CD4-positive, alpha-beta memory T cell (primary cell): ENCODE measurements around the gene IGFBP1. TPM values are rescaled to one million over a fixed set of nuclear protein-coding genes. Genes with fewer than 3 reads are reported as not detected.

ENCODE experiments used
- CTCF ChIA-PET: fragments of 350-600 bp; sonication (Branson Sonifier 250); formaldehyde crosslinking; loops from one replicate; lab custom pipeline; 2021; ENCODE audit warnings: inconsistent platforms; ENCODE audit not compliant: partially characterized antibody; lab: Charles Lee
- POLR2A ChIA-PET: fragments of 350-600 bp; sonication (Branson Sonifier 250); formaldehyde crosslinking; loops from one replicate; lab custom pipeline; 2021; ENCODE audit not compliant: partially characterized antibody; lab: Charles Lee
- DNase-seq, 5 donors: peaks; one replicate each; pipeline versions ENCODE4 v3.0.0 to v3.0.0-alpha.2; 2020 to 2022; ENCODE audit warnings: mixed read lengths in 1 of 5
- H3K27ac ChIP-seq: one replicate; pipeline ENCODE4 v1.7.0; 2013; ENCODE audit warnings: low read depth, low read length
- H3K27me3 ChIP-seq: 2 replicates; pipeline ENCODE4 v1.7.0; 2013; ENCODE audit warnings: mild to moderate bottlenecking, low read length, moderate library complexity; ENCODE audit not compliant: insufficient read depth
- H3K36me3 ChIP-seq: 2 replicates; pipeline ENCODE4 v1.7.0; 2013; ENCODE audit warnings: mild to moderate bottlenecking, low read length, moderate library complexity; ENCODE audit not compliant: insufficient read depth
- H3K4me1 ChIP-seq: 2 replicates; pipeline ENCODE4 v1.7.0; 2013; ENCODE audit warnings: mild to moderate bottlenecking, low read length, moderate library complexity; ENCODE audit not compliant: insufficient read depth
- H3K4me3 ChIP-seq, 2 donors: one replicate each; pipeline ENCODE4 v1.7.0; 2013; ENCODE audit warnings: low read length in 2 of 2, mild to moderate bottlenecking in 1 of 2
- H3K9me3 ChIP-seq, 2 donors: one replicate each; pipeline ENCODE4 v1.7.0; 2013; ENCODE audit warnings: low read length in 2 of 2, control low read depth in 1 of 2; ENCODE audit not compliant: control insufficient read depth in 1 of 2
- H3K27ac Mint-ChIP-seq, 7 donors: one replicate each; pipeline ENCODE4 v1.8.0; 2020 to 2021; ENCODE audit warnings: mixed read lengths in 7 of 7, mild to moderate bottlenecking in 6 of 7, inconsistent platforms in 3 of 7, moderate library complexity in 3 of 7
- H3K27me3 Mint-ChIP-seq, 2 donors: one replicate each; pipeline ENCODE4 v1.8.0; 2020 to 2021; ENCODE audit warnings: mixed read lengths in 2 of 2
- H3K36me3 Mint-ChIP-seq, 2 donors: one replicate each; pipeline ENCODE4 v1.8.0; 2020 to 2021; ENCODE audit warnings: mixed read lengths in 2 of 2, inconsistent platforms in 1 of 2, mild to moderate bottlenecking in 1 of 2
- H3K4me1 Mint-ChIP-seq, 4 donors: one replicate each; pipeline ENCODE4 v1.8.0; 2020 to 2021; ENCODE audit warnings: mixed read lengths in 4 of 4, mild to moderate bottlenecking in 1 of 4
- H3K4me3 Mint-ChIP-seq, 8 donors: one replicate each; pipeline ENCODE4 v1.8.0; 2020 to 2021; ENCODE audit warnings: mixed read lengths in 8 of 8, mild to moderate bottlenecking in 7 of 8, moderate library complexity in 6 of 8, inconsistent platforms in 3 of 8
- H3K9me3 Mint-ChIP-seq, 8 donors: one replicate each; pipeline ENCODE4 v1.8.0; 2020 to 2021; ENCODE audit warnings: mixed read lengths in 8 of 8, mild to moderate bottlenecking in 5 of 8, inconsistent platforms in 3 of 8, moderate library complexity in 1 of 8
- intact Hi-C: fragments of 100-400 bp; cut with micrococcal nuclease; formaldehyde crosslinking; loops from one replicate; pipeline ENCODE4 v1.15.1; 2023
- polyA plus RNA-seq, 2 donors: library from polyadenylated mRNA; unstranded; fragments of 300-500 nt; fragmentation: Illumina TruSeq; gene quantifications; one replicate each; pipeline ENCODE4 v1.2.3, GENCODE V29; 2021
- total RNA-seq, 2 experiments: library from RNA; stranded (reverse); gene quantifications; one replicate each; pipeline ENCODE4 v1.2.3, GENCODE V29; 2021

The IGFBP1 gene
- total and polyA plus RNA-seq, 4 experiments from 2014 or later: not detected

DNA sequence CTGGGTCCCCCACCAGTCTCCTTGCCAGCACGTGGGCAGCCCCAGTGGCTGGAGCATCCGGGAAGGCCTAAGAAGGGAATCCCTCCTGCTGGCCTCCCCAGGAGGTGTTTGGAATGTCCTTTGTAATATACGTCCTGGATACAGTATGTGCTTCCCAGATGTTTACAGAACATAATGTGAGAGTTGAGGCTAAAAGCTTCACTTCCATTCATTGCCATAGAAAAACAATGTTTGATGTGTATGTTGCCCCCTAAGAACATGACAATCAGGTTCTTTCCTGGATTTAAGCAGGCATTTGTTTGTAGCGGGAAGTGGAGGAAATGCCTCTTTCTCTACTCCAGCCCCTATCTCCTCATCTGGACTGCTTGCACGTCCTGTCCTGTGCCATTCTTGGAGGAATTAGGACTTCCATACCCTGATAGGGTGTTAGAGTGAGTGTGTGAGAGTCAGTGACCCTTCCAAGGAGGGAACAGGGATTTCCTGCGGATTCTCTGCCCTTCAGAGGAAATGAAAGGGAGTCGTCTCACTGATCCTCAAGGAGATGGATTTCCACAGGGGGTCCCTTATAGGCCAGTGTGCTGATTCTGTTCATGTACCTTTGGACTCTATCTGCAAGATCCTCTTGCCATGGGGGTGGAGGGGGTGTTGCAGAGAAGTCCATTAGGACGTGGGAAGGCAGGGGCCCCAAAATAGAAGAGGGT lies 1.2 kb downstream of the IGFBP1 start:
- Mint-ChIP-seq H3K9me3 (no peaks in the 10 kb centered on the region), H3K27ac (no peak overlapping the region), H3K36me3 (no peaks in the 10 kb centered on the region), H3K4me1 (peaks cover 0 to 6% (median 1%) of the 10 kb centered on the region in 4 donors), H3K4me3 (no peak overlapping the region), H3K27me3 (peaks cover 26 to 56% of the 10 kb centered on the region in 2 donors)
- H3K9me3 ChIP-seq: no peaks in the 10 kb centered on the region
- no peaks in the 10 kb centered on the region for H3K4me1 ChIP-seq
- H3K27me3 ChIP-seq: no peaks in the 10 kb centered on the region
- CTCF ChIA-PET: interaction anchor here (1.1 to 1.8 kb wide), 4 partner anchors 11 to 33 kb away, joined by 3 to 7 read pairs (median 3); no protein-coding TSS in a partner anchor
- POLR2A ChIA-PET: no interaction called here
- H3K4me3 ChIP-seq: no peak overlapping the region
- DNase-seq: no peak
- intact Hi-C loops: loop anchor here (5.0 kb wide), 1 partner anchor 1928 kb away; no protein-coding TSS in a partner anchor
- H3K27ac ChIP-seq: no peak overlapping the region
- H3K36me3 ChIP-seq: no peaks in the 10 kb centered on the region

DNA sequence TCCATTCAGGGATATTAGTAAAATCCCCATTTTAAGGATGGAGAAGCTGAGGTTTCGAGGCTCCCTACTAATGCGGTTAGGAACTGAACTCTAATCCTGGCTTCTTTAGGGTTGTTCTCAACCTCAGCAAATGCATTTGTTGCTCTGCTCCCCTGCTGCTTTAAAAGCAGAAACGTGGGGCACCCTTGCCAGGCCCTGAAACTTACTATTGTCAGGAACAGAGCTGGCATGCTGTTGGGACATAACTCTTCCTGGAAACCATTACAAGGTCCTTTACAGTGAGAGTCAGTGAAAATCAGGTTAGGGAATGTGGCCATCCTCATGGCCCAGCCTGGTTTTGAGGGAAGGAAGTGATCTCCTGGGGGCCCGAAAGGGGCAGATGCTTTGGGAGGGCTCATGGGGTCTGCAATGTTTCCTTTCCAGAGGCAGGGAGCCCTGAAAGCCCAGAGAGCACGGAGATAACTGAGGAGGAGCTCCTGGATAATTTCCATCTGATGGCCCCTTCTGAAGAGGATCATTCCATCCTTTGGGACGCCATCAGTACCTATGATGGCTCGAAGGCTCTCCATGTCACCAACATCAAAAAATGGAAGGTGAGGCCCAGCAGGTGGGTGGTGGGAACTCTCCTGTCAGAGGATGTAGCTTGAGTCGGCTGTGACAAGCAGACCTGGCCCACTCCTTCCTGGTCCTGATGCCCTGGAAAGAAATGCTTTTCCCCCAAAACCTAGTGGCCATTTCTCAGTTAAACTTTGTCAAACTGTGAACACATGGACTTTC lies 2.0 kb downstream of the IGFBP1 start:
- intact Hi-C loops: loop anchor here (5.0 kb wide), 1 partner anchor 1927 kb away; no protein-coding TSS in a partner anchor
- CTCF ChIA-PET: interaction anchor here (1.0 to 1.8 kb wide), 9 partner anchors 8 to 1368 kb away, joined by 3 to 7 read pairs (median 3); no protein-coding TSS in a partner anchor

DNA sequence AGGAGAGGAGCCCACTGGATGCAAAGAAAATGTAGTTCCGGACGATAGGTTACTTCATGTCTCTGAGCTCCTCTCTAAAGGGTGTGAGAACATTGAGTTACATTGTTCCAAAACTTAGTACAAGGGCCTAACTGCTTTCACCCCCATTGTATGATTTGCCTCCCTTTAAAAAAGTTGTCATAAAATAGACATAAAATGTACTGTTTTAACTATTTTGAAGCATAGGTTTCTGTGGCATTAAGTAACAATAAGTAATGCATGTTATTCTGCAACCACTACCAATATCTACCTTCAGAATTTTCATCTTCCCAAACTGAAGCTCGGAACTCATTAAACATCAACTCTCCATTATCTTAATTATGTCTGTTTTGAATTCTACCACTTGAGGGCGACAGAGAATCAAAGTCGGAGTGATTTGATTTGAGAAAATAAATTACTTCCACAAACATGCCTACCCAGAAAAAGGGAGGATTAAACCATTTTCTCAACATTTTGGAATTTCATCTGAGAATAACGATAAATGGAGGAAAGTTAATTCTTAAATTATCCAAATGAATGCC lies 2.7 kb downstream of the IGFBP1 start:
- ChIA-PET POLR2A (no interaction called here), CTCF (interaction anchor here (1.0 to 1.8 kb wide), 8 partner anchors 9 to 1367 kb away, joined by 3 to 7 read pairs (median 3); no protein-coding TSS in a partner anchor)
- intact Hi-C loops: loop anchor here (5.0 kb wide), 1 partner anchor 1926 kb away; no protein-coding TSS in a partner anchor
- no peaks in the 10 kb centered on the region for H3K27me3 ChIP-seq
- Mint-ChIP-seq H3K27ac (no peak overlapping the region), H3K27me3 (peaks cover 25 to 54% of the 10 kb centered on the region in 2 donors), H3K4me1 (peaks cover 0 to 6% (median 1%) of the 10 kb centered on the region in 4 donors), H3K4me3 (no peak overlapping the region), H3K36me3 (no peaks in the 10 kb centered on the region), H3K9me3 (no peaks in the 10 kb centered on the region)
- H3K4me1 ChIP-seq: no peaks in the 10 kb centered on the region
- no peak overlapping the region for H3K4me3 ChIP-seq
- H3K9me3 ChIP-seq: no peaks in the 10 kb centered on the region
- H3K36me3 ChIP-seq: no peaks in the 10 kb centered on the region
- H3K27ac ChIP-seq: no peak overlapping the region
- DNase-seq: peak in 3 of 5 donors; percentile 6 to 16 (median 13)

More for the DNA sequence above, 2.0 kb downstream of the IGFBP1 start:
- H3K4me3 Mint-ChIP-seq: no peak overlapping the region
- peaks cover 0 to 6% (median 1%) of the 10 kb centered on the region in 4 donors for H3K4me1 Mint-ChIP-seq
- H3K27ac Mint-ChIP-seq: no peak overlapping the region
- POLR2A ChIA-PET: no interaction called here
- Histone ChIP-seq H3K27ac (no peak overlapping the region), H3K4me1 (no peaks in the 10 kb centered on the region), H3K4me3 (no peak overlapping the region), H3K36me3 (no peaks in the 10 kb centered on the region), H3K27me3 (no peaks in the 10 kb centered on the region), H3K9me3 (no peaks in the 10 kb centered on the region)
- H3K9me3 Mint-ChIP-seq: no peaks in the 10 kb centered on the region
- DNase-seq: no peak
- H3K36me3 Mint-ChIP-seq: no peaks in the 10 kb centered on the region
- peaks cover 24 to 56% of the 10 kb centered on the region in 2 donors for H3K27me3 Mint-ChIP-seq

DNA sequence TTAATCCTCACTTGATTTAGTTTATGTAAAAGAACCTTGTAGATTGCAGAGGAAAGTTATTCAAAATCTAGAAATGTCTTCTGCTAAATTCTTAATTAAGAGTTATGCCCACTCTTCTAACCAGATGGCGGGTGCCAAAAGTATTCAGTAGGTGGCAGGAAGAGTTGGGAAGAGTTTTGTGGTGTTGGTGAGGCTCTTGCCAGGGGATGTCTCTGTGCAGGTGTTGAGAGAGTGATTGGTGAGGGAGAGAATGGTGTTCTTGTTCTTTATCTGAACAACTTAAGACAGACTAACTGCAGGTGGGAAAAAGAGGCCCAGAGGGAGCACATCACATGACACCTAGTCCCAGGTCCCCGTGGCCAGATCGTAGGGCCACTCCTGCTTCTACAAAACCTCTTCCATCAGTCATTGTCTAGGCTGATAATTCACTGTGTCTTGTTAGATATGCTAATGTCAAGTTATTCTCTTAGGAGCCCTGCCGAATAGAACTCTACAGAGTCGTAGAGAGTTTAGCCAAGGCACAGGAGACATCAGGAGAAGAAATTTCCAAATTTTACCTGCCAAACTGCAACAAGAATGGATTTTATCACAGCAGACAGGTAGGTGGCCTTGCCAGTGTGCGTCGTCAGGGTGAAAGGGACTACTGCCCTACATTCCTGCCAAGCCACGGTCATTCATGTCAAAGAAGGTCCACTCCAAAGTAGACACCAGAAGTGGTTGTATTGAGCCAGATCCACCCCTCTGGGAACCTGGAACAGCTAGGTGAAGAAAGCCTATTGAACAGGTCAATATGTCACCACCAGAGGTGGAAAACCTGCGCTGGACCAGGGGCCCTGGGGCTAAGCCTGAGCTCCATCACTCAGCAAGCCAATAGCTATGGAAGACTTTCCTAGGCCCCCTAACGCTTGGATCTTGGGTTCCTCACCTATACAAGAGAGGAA lies 3.4 kb downstream of the IGFBP1 start:
- Mint-ChIP-seq H3K27me3 (peaks cover 29 to 52% of the 10 kb centered on the region in 2 donors), H3K4me1 (peaks cover 0 to 6% (median 1%) of the 10 kb centered on the region in 4 donors), H3K36me3 (no peaks in the 10 kb centered on the region), H3K4me3 (no peak overlapping the region), H3K27ac (no peak overlapping the region), H3K9me3 (no peaks in the 10 kb centered on the region)
- H3K4me3 ChIP-seq: no peak overlapping the region
- intact Hi-C loops: loop anchor here (5.0 kb wide), 1 partner anchor 1926 kb away; no protein-coding TSS in a partner anchor
- no peaks in the 10 kb centered on the region for H3K9me3 ChIP-seq
- ChIA-PET CTCF (interaction anchor here (0.9 to 3.4 kb wide), 4 partner anchors 9 to 1366 kb away, joined by 3 to 9 read pairs (median 3); no protein-coding TSS in a partner anchor), POLR2A (no interaction called here)
- no peaks in the 10 kb centered on the region for H3K27me3 ChIP-seq
- H3K36me3 ChIP-seq: no peaks in the 10 kb centered on the region
- H3K27ac ChIP-seq: no peak overlapping the region
- DNase-seq: no peak
- H3K4me1 ChIP-seq: no peaks in the 10 kb centered on the region

DNA sequence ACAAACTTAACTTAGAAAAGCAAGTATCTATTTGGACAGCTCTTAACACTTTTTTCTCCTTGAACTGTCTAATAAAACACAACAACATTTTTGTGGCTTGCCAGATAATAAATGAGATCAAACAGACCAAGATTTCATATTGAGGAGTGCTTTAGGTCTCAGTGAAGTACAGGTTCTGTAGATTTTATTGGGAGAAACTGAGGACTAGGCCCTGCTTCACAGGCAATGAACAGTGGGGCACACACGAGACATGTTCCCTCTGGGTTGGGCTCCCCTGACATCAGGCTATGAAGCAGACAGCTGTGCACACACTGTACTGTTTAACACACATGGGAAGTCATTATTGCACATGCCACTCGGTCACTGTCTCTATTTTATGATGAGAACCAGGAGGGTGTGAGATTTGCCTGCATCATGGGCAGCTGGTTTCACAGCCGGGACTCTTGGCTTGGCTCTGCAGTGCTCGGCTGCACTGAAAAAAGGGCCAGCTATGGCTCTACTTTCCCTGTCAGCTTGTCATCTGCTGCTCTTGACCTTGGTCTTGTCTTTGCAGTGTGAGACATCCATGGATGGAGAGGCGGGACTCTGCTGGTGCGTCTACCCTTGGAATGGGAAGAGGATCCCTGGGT lies 4.2 kb downstream of the IGFBP1 start:
- H3K9me3 ChIP-seq: no peaks in the 10 kb centered on the region
- intact Hi-C loops: loop anchor here (5.0 kb wide), 1 partner anchor 1925 kb away; no protein-coding TSS in a partner anchor
- H3K27me3 Mint-ChIP-seq: peaks cover 31 to 48% of the 10 kb centered on the region in 2 donors
- H3K36me3 Mint-ChIP-seq: no peaks in the 10 kb centered on the region
- ChIA-PET POLR2A (no interaction called here), CTCF (interaction anchor here (0.9 to 3.4 kb wide), 4 partner anchors 10 to 1195 kb away, joined by 3 to 9 read pairs (median 3); no protein-coding TSS in a partner anchor)
- no peak for DNase-seq
- no peak overlapping the region for H3K27ac Mint-ChIP-seq
- no peak overlapping the region for H3K4me3 Mint-ChIP-seq
- H3K9me3 Mint-ChIP-seq: no peaks in the 10 kb centered on the region
- peaks cover 0 to 6% (median 1%) of the 10 kb centered on the region in 4 donors for H3K4me1 Mint-ChIP-seq
- H3K4me3 ChIP-seq: no peak overlapping the region
- no peaks in the 10 kb centered on the region for H3K36me3 ChIP-seq
- H3K4me1 ChIP-seq: no peaks in the 10 kb centered on the region
- H3K27ac ChIP-seq: no peak overlapping the region
- no peaks in the 10 kb centered on the region for H3K27me3 ChIP-seq
